GM18870 (cell line): ENCODE data around the gene SMARCA2.

Experiments used
- ATAC-seq: cut with Tn5 transposase; IDR thresholded peaks from one replicate; pipeline ENCODE4 v1.9.1; 2021; ENCODE audit warnings: moderate library complexity; ENCODE audit not compliant: unreplicated experiment

SMARCA2 gene

GRCh38 chr9:2086971-2087370, 71.8 kb downstream of the SMARCA2 start:
- ATAC-seq: no peak

GRCh38 chr9:2087500-2088313, 72.6 kb downstream of the SMARCA2 start:
- peak; percentile 74 for ATAC-seq

GRCh38 chr9:2093920-2094597, 78.9 kb downstream of the SMARCA2 start:
- no peak for ATAC-seq

DNA sequence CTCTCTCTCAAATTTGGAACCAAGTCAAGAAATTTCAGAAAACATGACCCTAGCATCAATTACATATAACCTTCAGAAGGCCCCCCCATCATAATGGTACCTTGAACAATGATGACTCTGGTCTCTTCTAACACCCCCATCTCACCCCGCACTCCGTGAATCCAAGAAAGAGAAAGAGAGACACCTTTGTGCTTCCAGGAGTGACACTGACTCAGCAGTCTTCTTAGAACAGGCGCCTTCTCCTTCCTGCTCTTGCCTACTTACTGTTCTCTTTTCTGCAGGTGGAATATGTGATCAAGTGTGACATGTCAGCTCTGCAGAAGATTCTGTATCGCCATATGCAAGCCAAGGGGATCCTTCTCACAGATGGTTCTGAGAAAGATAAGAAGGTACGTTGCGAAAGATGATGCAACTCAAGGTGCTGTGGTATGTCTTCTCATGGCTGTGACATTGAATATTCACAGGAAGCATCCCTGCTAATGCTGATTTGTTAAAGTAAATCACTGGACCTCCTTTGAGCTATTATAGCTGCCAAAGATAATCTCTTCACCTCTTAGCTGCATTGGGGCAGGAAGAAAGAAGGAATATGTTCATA, 81.3 kb downstream of the SMARCA2 start:
- ATAC-seq: no peak

DNA sequence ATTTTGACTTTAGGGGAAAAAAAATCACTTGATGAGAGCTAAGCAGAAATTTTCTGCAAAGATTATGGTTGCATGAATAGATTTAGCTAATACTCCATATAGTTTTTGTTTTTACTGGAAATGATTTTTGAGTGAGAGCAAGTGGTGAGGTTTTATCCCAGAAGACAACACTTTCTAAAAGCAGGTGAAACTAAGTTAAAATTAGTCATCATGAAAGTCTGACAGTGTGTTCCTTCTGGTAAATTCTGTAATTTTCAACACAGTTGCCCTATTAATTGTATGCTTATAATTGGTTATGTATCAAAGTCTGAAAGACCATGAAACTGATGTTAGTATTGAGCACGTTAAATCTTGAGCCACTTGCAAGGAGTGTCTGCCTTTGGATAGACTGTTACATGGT, 91.5 kb downstream of the SMARCA2 start:
- no peak for ATAC-seq

GRCh38 chr9:2107906-2108451, 92.8 kb downstream of the SMARCA2 start:
- ATAC-seq: no peak

DNA sequence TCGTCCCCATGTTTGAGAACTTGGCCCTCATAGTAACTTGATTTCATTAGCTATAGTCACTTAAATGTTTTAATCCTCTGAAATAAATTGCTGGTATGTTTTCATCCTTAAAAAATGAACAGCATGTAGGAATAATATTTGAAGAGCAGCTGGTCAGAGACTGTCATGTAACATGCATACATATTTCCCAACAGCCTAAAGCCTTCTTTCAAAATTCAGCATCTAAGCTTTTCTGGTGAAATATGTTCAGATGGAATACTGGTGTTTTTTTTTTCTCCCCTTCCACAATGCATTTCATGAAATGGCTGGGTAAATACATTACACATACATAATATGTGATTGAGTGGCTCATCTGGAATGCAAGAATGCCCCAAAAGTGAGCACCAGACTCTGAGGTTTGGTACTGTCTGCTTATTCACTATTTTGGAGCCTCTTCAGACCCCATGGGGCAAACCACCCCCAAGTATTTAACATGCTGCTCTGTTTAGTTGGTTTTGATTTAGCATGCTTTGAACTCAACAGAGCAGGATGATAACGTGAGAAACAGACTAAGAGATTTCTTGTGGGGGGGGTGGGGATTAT, 94.0 kb downstream of the SMARCA2 start:
- ATAC-seq: no peak

- no peak for ATAC-seq
Observed at GRCh38 chr9:2110036-2110435, 94.9 kb downstream of the SMARCA2 start.

DNA sequence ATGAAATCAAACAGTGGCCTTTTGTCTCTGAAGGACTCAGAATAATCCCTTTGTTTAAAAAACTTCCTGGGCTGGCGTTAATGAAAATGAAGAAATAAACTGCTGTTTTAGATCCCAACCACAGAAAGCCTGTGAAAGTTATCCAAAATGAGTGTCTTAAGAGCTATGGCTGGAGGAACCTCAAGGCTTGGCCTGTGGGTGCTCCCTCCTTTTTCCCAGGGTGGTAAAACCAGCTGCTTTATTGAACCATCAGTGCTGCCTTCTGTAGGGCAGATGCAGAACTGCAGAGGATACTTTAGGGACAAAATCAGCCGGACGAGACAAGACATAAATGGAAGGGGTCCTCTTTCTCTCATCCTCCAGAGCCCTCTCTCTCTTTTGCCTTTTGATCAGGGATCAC, 100.9 kb downstream of the SMARCA2 start:
- ATAC-seq: no peak

DNA sequence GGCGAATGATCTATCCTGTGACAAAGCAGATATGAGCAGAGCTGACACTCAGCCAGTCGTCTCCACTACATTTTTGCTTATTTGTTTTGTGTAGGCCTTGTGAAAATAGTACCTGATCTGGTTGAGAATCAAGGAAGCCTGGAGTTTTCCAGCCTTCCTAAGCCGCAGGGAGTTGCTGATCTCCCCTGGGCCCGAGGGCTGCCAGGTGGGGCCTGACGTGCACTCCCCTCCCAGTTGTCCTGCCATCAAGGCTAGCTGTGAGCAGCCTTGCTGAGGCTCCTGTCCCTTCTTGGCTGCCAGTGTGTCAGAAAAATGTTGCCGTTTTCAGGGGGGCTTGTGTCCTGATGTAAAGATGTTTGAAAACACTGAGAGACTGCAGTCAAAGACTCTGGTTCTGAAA, 102.4 kb downstream of the SMARCA2 start:
- no peak for ATAC-seq

GRCh38 chr9:2119566-2119965, 104.4 kb downstream of the SMARCA2 start:
- ATAC-seq: no peak

- ATAC-seq: no peak
Observed at GRCh38 chr9:2120926-2121689, 106.0 kb downstream of the SMARCA2 start.

- no peak for ATAC-seq
Observed at GRCh38 chr9:2122299-2122698, 107.2 kb downstream of the SMARCA2 start.

GRCh38 chr9:2125906-2126305, 110.8 kb downstream of the SMARCA2 start:
- peak; percentile 76 for ATAC-seq

DNA sequence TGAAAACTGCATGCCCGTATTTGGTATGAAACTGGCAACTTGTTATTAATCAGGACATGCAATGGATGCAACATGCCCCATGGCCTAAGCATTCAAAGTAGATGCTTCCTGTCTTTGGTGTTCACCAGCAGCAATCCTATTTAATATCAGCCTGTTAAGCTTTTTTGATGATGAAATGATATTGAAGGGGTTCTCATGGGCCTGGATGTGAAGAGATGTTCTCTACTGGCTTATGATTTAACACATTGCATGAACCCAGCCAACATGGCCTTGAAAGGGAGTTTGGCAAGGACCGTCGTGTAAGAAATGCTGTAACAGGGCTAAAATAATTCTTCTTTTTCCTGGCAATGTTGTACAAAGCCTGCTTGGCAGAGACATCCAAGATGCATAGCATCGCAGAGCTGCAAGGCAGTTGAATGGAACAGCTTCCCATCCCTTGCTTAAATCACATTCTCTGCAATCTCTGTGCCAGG, 111.2 kb downstream of the SMARCA2 start:
- no peak for ATAC-seq

GRCh38 chr9:2127486-2127885, 112.3 kb downstream of the SMARCA2 start:
- ATAC-seq: no peak

DNA sequence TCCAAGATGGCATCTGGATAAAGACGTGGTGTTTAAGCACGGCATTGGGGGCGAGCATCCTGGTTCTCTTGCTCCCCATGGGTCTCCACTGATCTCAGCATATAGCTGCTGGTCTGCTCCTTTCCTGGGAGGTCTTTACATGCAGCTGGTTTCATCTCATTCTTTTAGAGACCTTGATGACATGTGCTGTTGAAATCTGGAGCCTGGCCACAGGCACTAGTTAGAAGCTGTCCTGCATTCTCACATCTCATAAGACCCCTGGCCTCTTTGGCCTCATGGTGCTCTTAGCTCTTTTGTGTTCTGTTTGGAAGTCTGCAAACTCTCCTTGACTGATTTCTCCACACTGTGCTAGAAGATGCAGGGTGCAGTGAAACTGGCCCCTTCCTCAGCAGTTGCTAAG, 113.0 kb downstream of the SMARCA2 start:
- no peak for ATAC-seq

DNA sequence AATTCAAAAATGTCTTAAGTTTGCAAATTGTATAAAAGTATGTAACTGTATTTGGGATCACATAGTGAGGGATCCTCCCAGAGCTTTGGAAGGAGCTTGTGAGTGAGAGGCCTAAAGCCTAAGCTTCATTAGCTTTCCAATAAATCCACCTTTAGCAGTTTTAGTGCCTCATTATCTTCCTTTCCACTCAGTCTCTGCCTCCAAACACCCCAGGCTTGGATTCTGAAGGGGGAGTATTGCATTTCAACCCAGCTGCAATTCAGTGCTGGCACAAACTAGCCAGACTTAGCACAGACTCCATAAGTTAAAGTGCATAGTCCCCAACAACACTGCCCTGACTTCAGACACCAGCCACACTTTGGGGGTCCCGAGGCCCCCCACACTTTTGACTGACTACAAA, 113.5 kb downstream of the SMARCA2 start:
- no peak for ATAC-seq

- no peak for ATAC-seq
Observed at GRCh38 chr9:2130941-2131340, 115.8 kb downstream of the SMARCA2 start.

GRCh38 chr9:2132484-2133082, 117.4 kb downstream of the SMARCA2 start:
- no peak for ATAC-seq
